Measurements from ENCODE around the gene B3GNT8.
"Not testable (repeated sequence)": the region's sequence is repeated elsewhere in the genome, so short reads cannot be mapped to it uniquely, and the experiment has no call there.

The B3GNT8 gene

GRCh38 chr19:41426952-41427646, at the start of gene B3GNT8:
Gene B3GNT8, minus strand, starts transcription at chr19:41427374. Its CDS starts 596 bp downstream, at chr19:41426778.
- DNase-seq (ENCODE audit: low read depth), result no peak
- H3K4me3 ChIP-seq (ENCODE audit: low read depth, low read length), result no peak within 1 kb of the TSS

GRCh38 chr19:41476583-41476982, 49.4 kb upstream of the B3GNT8 start:
- no peak overlapping the region for H3K4me3 ChIP-seq (ENCODE audit: low read depth, low read length)
- TF ChIP-seq CTCF (IDR thresholded peaks at IDR 0.05; ENCODE audit: control insufficient read depth, extremely low read depth, insufficient read depth), result no peak
- no peak for DNase-seq (ENCODE audit: low read depth)

More at GRCh38 chr19:41426952-41427646, at the start of gene B3GNT8:
- TF ChIP-seq CTCF (IDR thresholded peaks at IDR 0.05; ENCODE audit: control insufficient read depth, extremely low read depth, insufficient read depth), result no peak

GRCh38 chr19:41463257-41464256, 36.4 kb upstream of the B3GNT8 start:
- DNase-seq (ENCODE audit: low read depth); H3K4me3 ChIP-seq (ENCODE audit: low read depth, low read length): not testable (repeated sequence)

GRCh38 chr19:41462497-41462896, 35.3 kb upstream of the B3GNT8 start:
- TF ChIP-seq CTCF (IDR thresholded peaks at IDR 0.05; ENCODE audit: control insufficient read depth, extremely low read depth, insufficient read depth), result no peak
- DNase-seq (ENCODE audit: low read depth), result no peak

GRCh38 chr19:41457241-41457640, 30.1 kb upstream of the B3GNT8 start:
- no peak for DNase-seq (ENCODE audit: low read depth)
- H3K4me3 ChIP-seq (ENCODE audit: low read depth, low read length), result no peak overlapping the region
- TF ChIP-seq CTCF (IDR thresholded peaks at IDR 0.05; ENCODE audit: control insufficient read depth, extremely low read depth, insufficient read depth), result no peak

More at GRCh38 chr19:41462497-41462896, 35.3 kb upstream of the B3GNT8 start:
- H3K4me3 ChIP-seq (ENCODE audit: low read depth, low read length), result no peak overlapping the region

GRCh38 chr19:41456342-41456918, 29.3 kb upstream of the B3GNT8 start:
- DNase-seq (ENCODE audit: low read depth), result no peak
- no peak overlapping the region for H3K4me3 ChIP-seq (ENCODE audit: low read depth, low read length)
- no peak for TF ChIP-seq CTCF (IDR thresholded peaks at IDR 0.05; ENCODE audit: control insufficient read depth, extremely low read depth, insufficient read depth)

GRCh38 chr19:41455936-41456335, 28.8 kb upstream of the B3GNT8 start:
- no peak overlapping the region for H3K4me3 ChIP-seq (ENCODE audit: low read depth, low read length)
- no peak for DNase-seq (ENCODE audit: low read depth)
- TF ChIP-seq CTCF (IDR thresholded peaks at IDR 0.05; ENCODE audit: control insufficient read depth, extremely low read depth, insufficient read depth), result no peak

All from LNCaP clone FGC (cell line).